Measurements from ENCODE around the gene SNX5.

Gene SNX5

DNA sequence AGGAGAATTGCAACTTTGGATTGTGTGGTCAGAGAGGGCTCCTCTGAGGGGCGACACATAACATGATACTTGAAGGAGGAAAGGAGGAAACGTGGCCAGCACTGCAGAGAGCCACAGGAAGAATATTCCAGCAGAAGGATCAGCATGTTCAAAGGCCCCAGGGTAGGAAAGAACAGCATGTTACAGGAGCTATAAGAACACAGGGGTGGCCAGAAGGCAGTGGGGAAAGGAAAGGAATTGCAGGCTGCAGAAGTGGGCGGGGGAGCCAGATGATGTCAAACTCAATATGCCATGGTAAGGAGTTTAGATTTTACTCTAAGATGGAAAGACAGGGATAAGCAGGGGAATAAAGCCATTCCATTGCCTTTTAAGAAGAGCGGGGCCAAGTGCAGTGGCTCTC, 31.0 kb upstream of the SNX5 start:
- TF ChIP-seq, protein P1, sequence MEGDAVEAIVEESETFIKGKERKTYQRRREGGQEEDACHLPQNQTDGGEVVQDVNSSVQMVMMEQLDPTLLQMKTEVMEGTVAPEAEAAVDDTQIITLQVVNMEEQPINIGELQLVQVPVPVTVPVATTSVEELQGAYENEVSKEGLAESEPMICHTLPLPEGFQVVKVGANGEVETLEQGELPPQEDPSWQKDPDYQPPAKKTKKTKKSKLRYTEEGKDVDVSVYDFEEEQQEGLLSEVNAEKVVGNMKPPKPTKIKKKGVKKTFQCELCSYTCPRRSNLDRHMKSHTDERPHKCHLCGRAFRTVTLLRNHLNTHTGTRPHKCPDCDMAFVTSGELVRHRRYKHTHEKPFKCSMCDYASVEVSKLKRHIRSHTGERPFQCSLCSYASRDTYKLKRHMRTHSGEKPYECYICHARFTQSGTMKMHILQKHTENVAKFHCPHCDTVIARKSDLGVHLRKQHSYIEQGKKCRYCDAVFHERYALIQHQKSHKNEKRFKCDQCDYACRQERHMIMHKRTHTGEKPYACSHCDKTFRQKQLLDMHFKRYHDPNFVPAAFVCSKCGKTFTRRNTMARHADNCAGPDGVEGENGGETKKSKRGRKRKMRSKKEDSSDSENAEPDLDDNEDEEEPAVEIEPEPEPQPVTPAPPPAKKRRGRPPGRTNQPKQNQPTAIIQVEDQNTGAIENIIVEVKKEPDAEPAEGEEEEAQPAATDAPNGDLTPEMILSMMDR (IDR thresholded peaks at IDR 0.05; ENCODE audit: low read depth, low read length, missing control alignments): no peak
- Histone ChIP-seq H3K27me3 (replicated peaks) (no peaks in the 10 kb centered on the region), H3K27ac (no peak overlapping the region), H3K36me3 (replicated peaks) (no peaks in the 10 kb centered on the region), H3K4me3 (ENCODE audit: low read depth, low read length) (no peak overlapping the region)
- in situ Hi-C loops (cut with HindIII; ENCODE audit: low pct_ligation_motif_present, low sequenced_read_pairs): no loop called here
- no peak for DNase-seq

DNA sequence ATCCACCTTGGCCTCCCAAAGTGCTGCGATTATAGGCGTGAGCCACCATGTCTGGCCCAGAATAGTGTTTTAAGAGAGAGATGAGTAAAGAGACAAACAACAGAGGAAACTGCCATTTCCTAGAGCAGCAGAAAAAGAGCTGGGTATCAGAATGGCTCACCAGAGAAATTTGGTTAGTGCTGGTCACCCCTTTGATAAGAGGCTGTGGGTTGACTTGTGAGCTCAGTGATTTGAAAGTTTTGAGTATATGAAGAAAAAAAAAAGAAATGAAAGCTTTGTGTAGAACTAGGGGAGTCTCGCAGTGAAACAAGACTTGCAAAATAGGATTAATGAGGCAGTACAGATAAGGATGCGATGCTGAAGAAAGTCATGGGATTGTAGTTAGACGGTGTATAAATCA, 29.9 kb upstream of the SNX5 start:
- Histone ChIP-seq H3K27me3 (replicated peaks) (no peaks in the 10 kb centered on the region), H3K4me3 (ENCODE audit: low read depth, low read length) (no peak overlapping the region), H3K27ac (no peak overlapping the region), H3K36me3 (replicated peaks) (no peaks in the 10 kb centered on the region)
- in situ Hi-C loops (cut with HindIII; ENCODE audit: low pct_ligation_motif_present, low sequenced_read_pairs): no loop called here
- TF ChIP-seq, protein P1 (IDR thresholded peaks at IDR 0.05; ENCODE audit: low read depth, low read length, missing control alignments): no peak
- DNase-seq: no peak

DNA sequence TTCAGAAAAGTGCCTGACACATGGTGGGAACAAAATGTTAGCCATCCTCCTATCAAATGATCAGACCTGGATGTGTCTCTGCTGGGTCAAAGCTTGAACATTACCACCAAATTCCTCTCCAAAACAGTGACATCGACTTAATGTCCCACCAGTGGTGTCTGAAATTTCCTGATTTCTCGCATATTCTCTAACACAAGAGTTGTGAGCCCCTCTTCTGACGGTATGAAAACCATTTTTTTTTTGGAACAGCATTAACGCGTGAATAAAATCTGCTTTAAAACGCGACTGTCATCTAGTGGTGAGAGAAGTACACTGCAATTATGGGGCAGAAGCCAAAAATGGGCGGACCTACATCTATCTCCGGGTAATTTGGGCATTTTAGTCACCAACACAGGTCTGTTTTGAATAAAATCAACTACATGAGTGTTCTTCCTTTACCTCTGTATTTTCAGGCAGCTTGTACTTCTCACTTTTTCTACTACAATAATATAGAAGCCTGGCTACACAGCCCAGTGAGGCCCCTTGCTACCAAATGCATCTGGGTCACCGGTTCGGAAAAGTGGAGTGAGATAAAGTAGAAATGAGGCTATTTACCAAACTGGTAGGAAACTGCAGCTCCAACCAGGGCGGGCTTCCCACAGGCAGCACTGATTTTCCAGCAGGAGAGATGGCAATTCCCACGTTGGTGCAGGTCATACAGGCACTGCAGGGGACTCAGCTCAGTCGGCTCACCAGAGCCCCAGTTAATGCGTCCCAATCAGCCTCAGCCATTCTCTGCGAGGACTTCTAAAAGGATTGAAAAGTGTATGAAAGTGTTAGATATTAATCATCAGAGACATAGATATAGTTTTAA, 27.6 kb upstream of the SNX5 start:
- no peak overlapping the region for H3K4me3 ChIP-seq (ENCODE audit: low read depth, low read length)

DNA sequence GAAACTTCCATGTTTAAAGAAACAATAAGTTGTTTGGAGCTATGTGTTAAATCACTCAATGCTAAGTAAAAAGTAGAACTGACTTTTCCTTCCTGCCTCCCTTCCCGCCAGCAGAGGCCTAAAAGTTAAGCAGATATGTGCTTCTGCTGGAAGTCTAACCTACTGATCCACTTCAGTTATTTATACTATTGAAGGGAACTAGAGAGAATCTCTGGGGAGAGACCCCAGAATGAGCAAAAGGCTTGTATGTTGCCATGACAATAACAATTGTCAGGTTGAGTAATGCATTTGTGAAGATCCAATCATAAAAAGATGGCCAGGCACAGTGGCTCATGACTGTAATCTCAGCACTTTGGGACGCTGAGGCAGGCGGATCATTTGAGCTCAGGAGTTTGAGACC, 25.0 kb upstream of the SNX5 start:
- H3K27ac ChIP-seq: no peak overlapping the region
- in situ Hi-C loops (cut with HindIII; ENCODE audit: low pct_ligation_motif_present, low sequenced_read_pairs): no loop called here
- DNase-seq: no peak
- H3K36me3 ChIP-seq (replicated peaks): no peaks in the 10 kb centered on the region
- no peaks in the 10 kb centered on the region for H3K27me3 ChIP-seq (replicated peaks)
- TF ChIP-seq, protein P1 (IDR thresholded peaks at IDR 0.05; ENCODE audit: low read depth, low read length, missing control alignments): no peak
- H3K4me3 ChIP-seq (ENCODE audit: low read depth, low read length): no peak overlapping the region

More for the DNA sequence above, 27.6 kb upstream of the SNX5 start:
- H3K27ac ChIP-seq: no peak overlapping the region
- in situ Hi-C loops (cut with HindIII; ENCODE audit: low pct_ligation_motif_present, low sequenced_read_pairs): no loop called here
- H3K27me3 ChIP-seq (replicated peaks): no peaks in the 10 kb centered on the region
- no peaks in the 10 kb centered on the region for H3K36me3 ChIP-seq (replicated peaks)
- DNase-seq: peak; percentile 66
- TF ChIP-seq, protein P1 (IDR thresholded peaks at IDR 0.05; ENCODE audit: low read depth, low read length, missing control alignments): peak; percentile 93

DNA sequence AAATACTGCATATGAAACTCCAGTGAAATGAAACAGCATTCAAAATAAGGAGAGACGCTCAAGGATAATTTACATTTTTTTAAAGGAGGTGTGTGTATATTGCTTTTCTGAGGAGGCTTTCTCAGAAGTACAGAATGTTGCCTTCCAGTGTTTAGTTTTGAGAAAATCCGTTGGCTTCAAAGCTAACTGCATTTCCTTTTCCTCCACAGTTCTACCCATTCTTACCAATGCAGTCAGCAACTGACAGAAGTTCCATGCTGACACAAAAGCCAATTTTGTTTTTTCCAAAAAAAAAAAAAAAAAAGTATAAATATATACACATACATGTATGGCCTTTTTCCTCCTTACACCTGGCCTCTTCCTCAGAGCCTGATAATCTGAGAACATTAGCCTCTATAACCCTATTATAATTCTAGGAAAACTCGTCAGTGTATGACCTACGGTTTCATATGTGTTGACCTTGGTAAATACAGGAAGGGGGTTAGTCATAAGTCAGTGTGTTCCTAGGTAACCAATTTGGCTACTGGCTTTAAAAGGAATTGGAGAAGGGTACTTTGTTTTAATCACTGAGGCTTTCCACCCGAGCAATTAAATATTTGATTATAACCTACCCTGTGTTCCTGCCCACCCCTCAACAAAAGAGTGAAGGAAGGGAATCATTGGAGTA, 24.4 kb upstream of the SNX5 start:
- no peak for DNase-seq
- Histone ChIP-seq H3K36me3 (replicated peaks) (no peaks in the 10 kb centered on the region), H3K4me3 (ENCODE audit: low read depth, low read length) (no peak overlapping the region), H3K27me3 (replicated peaks) (no peaks in the 10 kb centered on the region), H3K27ac (no peak overlapping the region)
- TF ChIP-seq, protein P1 (IDR thresholded peaks at IDR 0.05; ENCODE audit: low read depth, low read length, missing control alignments): no peak
- in situ Hi-C loops (cut with HindIII; ENCODE audit: low pct_ligation_motif_present, low sequenced_read_pairs): no loop called here

All from brain microvascular endothelial cell (primary cell).